Sciatic nerve (tissue), 2 donors: ENCODE measurements around the gene ROR1. TPM values are rescaled to one million over a fixed set of nuclear protein-coding genes. Genes with fewer than 3 reads are reported as not detected.

Source experiments
- ATAC-seq: fragments of 200-7000 bp; cut with Tn5 transposase; one replicate; pipeline ENCODE4 v1.9.1; 2020; ENCODE audit warnings: mild to moderate bottlenecking, moderate library complexity
- DNase-seq: peaks from one replicate; pipeline ENCODE4 v3.0.0-alpha.2; 2020; ENCODE audit warnings: low spot score
- intact Hi-C: fragments of 100-400 bp; cut with DNase I; formaldehyde crosslinking; loops from one replicate; pipeline ENCODE4 v1.14.2; 2022
- total RNA-seq: library from RNA; stranded (reverse); fragmentation: NEBNext Ultra II Directional; extraction: Animal tissue kit (Norgen Biotek cat#: 25700); gene quantifications from one replicate; pipeline ENCODE4 v1.2.1, GENCODE V29; 2021
- donor health status: DM: no; HTN: no; CAD: no.
- donor health status: DM: no; HTN: no; CAD: no.

ROR1 gene
- total RNA-seq, 1 donor from 2014 or later: 16.7 TPM

GRCh38 chr1:63836374-63836773 is 62.6 kb downstream of the ROR1 start:
- ATAC-seq (no peak), DNase-seq (no peak)
- intact Hi-C loops: no loop called here

GRCh38 chr1:63836830-63837229 is 63.0 kb downstream of the ROR1 start:
- no peak for DNase-seq
- ATAC-seq: no peak
- intact Hi-C loops: no loop called here

DNA sequence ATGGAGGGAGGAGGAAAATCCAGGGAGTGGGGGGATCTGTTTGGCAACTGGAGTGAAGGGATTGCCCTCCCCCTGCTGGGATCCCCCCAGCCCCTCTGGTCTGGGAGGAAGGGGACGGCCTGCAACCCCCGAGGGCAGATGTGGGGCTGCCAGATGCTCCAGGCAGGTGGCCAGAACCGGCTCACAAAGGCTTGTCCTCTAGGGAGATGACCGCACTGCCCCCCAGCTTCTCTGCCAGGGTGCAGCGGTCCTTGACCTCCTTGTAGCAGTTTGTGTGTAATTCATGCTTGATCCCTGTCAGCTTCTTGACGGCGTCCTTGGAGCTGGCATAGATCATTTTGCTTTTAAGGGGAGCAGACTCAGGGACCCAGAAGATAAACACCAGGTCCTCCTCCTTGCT is 69.2 kb downstream of the ROR1 start:
- DNase-seq (no peak), ATAC-seq (peak; percentile 35)
- intact Hi-C loops: no loop called here

DNA sequence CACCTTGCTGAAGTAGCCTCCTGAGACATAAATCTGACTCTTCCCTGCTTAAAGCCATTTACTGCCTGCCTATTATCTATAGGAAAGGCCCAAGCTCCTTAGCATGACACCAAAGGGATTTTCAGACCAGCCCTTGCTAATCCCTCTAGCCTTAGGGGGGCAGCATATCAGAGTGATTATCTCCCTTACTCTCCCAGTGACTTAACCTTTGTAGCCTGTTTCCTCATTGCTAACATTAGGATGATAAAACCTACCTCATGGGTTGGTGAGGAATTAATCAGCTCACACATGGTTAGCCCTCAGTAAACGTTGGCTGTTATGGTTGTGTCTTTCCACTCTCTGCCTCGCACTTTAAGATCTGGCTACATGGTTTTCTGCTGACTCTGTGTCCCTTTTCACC is 70.1 kb downstream of the ROR1 start:
- intact Hi-C loops: no loop called here
- DNase-seq (no peak), ATAC-seq (no peak)

- intact Hi-C loops: no loop called here
- DNase-seq: no peak
These were observed 71.5 kb downstream of the ROR1 start for GRCh38 chr1:63845346-63845745.

DNA sequence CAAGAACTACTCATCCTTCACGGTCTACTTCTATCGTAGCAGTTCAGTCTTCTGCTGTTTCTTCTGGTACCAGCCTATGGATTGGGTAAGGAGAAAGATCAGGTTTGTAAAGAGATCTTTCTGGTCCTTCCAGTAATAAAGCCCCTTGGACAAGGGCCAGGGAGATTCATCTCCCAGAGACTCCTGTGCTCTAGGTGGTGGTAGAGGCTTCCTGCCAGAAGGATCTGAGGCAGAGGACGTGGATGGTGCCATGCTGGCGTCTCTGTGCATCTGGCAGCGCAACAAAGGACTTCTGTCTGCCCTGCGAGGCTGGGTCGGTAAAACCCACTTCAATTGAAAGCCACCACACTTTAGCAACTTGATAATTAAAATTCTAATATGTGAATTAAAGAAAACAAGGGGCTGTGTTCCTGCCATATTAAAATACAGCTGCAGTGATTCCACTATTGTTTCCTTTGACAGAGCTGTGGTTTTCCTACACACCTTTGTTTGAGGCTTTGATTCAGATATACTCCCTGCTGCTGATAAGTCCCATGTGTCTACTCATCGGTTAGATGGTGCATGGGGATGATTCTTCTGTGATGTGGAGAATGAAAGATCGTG is 73.6 kb downstream of the ROR1 start:
- intact Hi-C loops: no loop called here
- no peak for ATAC-seq
- DNase-seq: no peak

More at GRCh38 chr1:63845346-63845745, 71.5 kb downstream of the ROR1 start:
- no peak for ATAC-seq

DNA sequence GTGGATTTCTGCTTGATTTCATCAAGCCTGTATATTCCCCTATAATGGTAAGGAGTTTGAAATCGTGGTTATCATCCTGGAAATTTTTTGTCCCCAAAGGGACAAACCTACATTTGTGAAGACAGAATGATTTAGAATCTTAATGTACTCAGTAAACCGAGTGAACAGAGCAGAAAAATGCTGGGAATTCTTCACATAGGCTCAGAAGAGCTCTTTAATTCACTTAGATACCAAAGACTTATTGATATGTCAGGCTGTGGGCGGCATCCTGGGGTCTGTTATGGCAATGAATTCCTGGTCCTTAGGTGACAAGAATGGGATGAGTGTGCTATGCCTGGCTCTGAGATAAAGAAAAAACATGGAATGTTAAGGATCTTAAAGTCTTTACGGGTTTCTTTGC is 74.9 kb downstream of the ROR1 start:
- ATAC-seq (no peak), DNase-seq (no peak)
- intact Hi-C loops: no loop called here

DNA sequence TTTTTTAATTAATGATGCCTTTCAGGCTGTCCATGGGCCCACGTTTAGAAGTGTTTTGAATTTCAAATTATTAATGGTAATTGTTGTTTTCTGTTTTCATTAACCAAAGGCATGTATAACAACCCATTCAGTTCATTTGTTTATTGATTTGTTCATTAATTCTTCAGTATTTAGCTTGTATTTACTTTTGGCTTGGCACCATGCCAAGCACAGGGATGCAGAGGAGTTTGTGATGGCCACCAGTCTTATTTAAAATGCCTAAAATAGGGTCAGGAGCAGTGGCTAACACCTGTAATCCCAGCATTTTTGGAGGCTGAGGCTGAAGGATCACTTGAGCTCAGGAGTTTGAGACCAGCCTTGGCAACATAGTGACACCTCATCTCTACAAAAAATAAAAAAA is 75.3 kb downstream of the ROR1 start:
- ATAC-seq (no peak), DNase-seq (no peak)
- intact Hi-C loops: no loop called here

- DNase-seq: no peak
- intact Hi-C loops: no loop called here
- no peak for ATAC-seq
These were observed 80.3 kb downstream of the ROR1 start for GRCh38 chr1:63854091-63854490.

GRCh38 chr1:63855942-63856341 is 82.1 kb downstream of the ROR1 start:
- DNase-seq: no peak
- no peak for ATAC-seq
- intact Hi-C loops: no loop called here

GRCh38 chr1:63856924-63857323 is 83.1 kb downstream of the ROR1 start:
- ATAC-seq: no peak
- intact Hi-C loops: no loop called here
- no peak for DNase-seq

DNA sequence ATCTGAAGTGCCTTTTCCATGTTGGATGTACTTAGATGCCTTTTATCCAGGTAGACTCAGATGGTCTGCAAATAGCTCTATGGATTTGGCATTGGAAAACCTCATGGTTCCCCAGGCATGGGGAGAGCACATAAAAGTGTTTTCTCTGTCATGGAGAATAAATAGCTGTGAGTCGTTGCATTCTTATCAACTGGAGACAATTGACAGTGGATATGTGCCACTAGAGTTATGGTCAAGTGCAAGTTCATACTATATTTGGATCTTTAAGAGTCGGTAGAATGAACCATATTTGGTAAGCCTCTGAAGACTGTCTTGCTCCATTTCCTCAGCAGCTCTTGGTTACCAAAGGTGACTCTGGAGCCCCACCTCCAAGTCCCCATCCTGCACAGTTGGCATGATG is 83.7 kb downstream of the ROR1 start:
- DNase-seq (no peak), ATAC-seq (no peak)
- intact Hi-C loops: no loop called here

DNA sequence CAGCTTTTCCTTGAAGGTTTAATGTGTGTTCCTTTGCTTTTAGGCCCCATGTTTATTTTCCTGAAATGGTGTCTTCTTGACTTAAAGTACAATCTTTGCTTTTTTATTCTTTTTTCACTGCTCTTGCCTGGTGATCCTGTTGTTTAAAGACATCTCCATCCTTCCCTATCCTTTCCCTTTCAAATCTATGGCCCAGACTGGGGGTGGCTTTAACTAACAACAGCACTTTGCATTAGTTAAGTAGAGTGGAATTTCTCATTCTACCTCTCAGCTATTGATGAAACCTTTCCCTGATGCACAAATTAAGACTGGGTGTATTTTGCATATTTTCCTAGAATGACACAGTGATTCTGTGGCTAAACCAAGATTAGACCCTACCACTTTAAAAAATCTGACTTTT is 84.3 kb downstream of the ROR1 start:
- ATAC-seq (no peak), DNase-seq (no peak)
- intact Hi-C loops: no loop called here

GRCh38 chr1:63859480-63860275 is 85.9 kb downstream of the ROR1 start:
- DNase-seq (no peak), ATAC-seq (no peak)
- intact Hi-C loops: no loop called here

- peak; percentile 94 for ATAC-seq
- intact Hi-C loops: no loop called here
- no peak for DNase-seq
These were observed 87.4 kb downstream of the ROR1 start for GRCh38 chr1:63861052-63861691.

DNA sequence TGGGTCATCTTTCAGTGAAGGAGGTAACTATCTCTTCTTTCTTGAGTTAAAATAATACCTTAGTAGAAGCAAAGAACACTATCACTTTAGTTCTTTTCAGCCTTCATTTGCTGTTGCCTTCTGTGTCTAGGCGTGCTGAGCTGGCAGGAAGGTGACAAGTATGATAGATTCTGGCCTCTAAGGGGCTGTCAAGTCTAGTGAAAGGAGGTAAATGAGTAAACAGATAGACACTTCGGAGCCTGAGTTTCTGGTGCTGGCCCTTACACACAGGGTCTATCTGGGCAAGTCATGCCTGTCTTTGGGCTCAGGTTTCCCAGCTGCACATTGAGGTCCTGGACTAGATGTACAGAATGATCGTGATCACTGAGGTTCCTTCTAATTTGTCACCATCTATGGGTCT is 89.3 kb downstream of the ROR1 start:
- ATAC-seq (no peak), DNase-seq (no peak)
- intact Hi-C loops: no loop called here

GRCh38 chr1:63864224-63864641 is 90.4 kb downstream of the ROR1 start:
- intact Hi-C loops: no loop called here
- DNase-seq: no peak
- no peak for ATAC-seq

DNA sequence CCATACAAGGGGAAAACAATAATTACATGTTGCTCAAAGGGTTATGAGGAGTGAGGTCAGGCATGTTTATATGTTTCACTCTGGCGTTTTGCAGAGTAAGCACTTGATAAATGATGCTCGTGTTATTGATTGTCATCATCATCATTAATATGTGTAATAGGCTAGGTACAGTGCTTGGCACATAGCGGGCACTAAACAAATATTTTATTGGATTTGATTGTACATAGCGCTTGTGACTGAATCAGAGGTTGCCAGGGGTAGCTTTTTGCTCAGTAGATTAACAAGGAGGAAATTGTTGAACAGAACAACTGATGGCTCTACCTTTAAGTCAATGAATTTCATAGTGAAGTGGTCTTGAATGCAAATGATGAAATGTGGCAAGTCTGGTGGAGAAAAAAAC is 91.7 kb downstream of the ROR1 start:
- intact Hi-C loops: no loop called here
- DNase-seq: no peak
- ATAC-seq: no peak

- DNase-seq (no peak), ATAC-seq (peak; percentile 36)
- intact Hi-C loops: no loop called here
These were observed 92.3 kb downstream of the ROR1 start for GRCh38 chr1:63866084-63866483.

DNA sequence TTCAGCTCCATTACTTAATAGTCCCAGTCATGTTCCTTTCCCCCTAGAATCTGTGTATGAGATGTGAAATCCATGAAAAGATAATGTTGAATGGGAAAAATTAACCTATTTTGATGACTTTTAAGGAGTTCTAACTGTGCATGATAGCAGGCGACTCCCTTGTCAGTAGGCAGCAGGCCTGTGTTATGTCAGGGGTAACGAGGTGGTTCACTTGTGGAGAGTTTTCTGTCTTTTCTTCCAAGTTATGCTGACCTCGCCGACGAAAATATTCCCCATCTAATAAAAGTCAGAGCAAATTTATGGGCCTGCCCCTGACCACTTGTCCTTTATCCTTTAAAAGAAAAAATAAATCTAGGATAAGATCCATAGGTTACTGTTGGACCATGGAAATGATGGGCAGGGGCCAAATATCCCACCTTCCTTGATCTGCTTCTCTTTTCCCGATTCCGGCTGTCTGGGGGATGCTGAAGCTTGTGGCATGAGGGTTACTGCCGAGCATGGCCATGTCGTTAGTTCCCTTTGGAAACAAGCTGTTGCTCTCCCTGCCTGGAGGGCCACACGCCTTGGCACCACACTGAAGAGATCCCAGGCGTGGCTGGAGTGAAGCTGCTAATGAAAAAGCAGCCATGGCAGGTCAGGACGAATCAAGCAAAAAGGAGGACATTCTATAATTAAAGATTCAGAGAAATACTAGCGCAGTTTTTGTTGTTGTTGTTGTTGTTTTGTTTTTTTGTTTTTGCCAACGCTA is 93.8 kb downstream of the ROR1 start:
- intact Hi-C loops: no loop called here
- ATAC-seq (no peak), DNase-seq (no peak)
